ENCODE data around the gene ZRSR2.

- TF ChIP-seq CTCF (IDR thresholded peaks at IDR 0.05) (no peak), POLR2A (IDR thresholded peaks at IDR 0.05) (no peak), EP300 (IDR thresholded peaks at IDR 0.05) (no peak), POLR2AphosphoS5 (IDR thresholded peaks at IDR 0.05) (no peak)
Measured at GRCh38 chrX:15834827-15835595, 44.7 kb downstream of the ZRSR2 start.
